GM12874 (cell line): Measurements from ENCODE around the gene CA5A.

ENCODE experiments used
- TF ChIP-seq, protein P1 (sequence below): IDR thresholded peaks from 2 replicates; pipeline ENCODE4 v1.5.1; 2011; ENCODE audit warnings: low read depth, mild to moderate bottlenecking, control low read depth, low read length, moderate library complexity; ENCODE audit not compliant: insufficient read depth

CA5A gene

DNA sequence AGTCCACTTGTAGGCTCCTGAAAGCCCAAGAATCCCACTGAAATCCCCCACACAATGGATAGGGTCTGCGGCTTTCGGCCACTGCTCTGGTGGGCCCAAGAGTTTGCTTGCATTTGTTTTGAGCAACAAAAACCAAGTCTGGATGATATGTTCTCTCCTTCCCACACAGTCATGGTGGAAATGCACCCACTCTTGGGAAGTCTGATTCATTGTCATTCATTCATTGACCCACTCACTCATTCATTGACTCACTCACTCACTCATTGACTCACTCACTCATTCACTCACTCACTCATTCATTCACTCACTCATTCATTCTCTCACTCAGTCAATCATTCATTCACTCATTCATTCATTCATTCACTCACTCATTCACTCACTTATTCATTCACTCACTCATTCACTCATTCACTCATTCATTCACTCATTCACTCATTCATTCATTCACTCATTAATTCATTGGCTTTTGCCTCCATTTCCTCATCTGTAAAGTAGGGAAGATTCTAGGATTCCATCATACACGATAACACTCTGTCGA is 2.2 kb upstream of the CA5A start:
- TF ChIP-seq, protein P1, sequence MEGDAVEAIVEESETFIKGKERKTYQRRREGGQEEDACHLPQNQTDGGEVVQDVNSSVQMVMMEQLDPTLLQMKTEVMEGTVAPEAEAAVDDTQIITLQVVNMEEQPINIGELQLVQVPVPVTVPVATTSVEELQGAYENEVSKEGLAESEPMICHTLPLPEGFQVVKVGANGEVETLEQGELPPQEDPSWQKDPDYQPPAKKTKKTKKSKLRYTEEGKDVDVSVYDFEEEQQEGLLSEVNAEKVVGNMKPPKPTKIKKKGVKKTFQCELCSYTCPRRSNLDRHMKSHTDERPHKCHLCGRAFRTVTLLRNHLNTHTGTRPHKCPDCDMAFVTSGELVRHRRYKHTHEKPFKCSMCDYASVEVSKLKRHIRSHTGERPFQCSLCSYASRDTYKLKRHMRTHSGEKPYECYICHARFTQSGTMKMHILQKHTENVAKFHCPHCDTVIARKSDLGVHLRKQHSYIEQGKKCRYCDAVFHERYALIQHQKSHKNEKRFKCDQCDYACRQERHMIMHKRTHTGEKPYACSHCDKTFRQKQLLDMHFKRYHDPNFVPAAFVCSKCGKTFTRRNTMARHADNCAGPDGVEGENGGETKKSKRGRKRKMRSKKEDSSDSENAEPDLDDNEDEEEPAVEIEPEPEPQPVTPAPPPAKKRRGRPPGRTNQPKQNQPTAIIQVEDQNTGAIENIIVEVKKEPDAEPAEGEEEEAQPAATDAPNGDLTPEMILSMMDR = no peak

- TF ChIP-seq, protein P1 = no peak
These were observed 3.2 kb downstream of the CA5A start for GRCh38 chr16:87933140-87933495.

DNA sequence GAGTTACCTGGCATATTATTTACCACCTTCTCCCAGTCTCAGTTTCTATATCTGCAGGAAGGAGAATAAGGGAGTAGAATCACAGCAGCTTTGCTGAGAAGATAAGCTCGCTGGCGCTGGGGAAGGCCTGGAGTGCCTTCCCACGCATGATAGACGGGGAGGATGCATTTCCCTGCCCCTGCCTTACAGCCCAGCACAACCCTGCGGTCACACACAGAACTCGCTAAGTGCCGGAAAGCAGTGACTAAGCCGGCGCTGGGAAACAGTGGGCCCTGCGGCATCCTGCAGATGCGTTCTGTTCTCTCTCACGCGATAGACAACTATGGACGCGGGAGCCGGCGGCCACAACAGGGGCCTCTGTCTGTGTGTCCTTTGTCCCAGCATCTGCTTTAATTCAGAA is 4.8 kb downstream of the CA5A start:
- TF ChIP-seq, protein P1 = no peak

DNA sequence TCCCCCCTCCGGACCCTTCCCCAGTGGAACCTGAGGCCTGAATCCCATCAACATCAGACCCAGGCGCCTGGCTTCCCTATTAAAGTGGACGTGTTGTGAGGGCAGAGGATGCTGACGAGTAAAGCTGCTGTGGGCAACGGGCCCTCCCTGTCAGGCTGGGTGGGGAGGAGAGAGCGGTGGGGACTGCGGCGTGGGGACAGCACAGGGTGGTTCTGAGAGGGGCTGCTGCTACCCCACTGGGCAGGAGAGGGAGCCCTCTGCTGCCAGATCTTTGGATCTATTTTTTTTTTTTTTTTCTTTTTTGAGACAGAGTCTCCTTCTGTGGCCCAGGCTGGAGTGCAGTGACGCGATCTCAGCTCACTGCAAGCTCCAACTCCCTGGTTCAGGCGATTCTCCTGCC is 5.9 kb downstream of the CA5A start:
- TF ChIP-seq, protein P1 = peak; percentile 23; the same call in 1 of the 2 replicates

DNA sequence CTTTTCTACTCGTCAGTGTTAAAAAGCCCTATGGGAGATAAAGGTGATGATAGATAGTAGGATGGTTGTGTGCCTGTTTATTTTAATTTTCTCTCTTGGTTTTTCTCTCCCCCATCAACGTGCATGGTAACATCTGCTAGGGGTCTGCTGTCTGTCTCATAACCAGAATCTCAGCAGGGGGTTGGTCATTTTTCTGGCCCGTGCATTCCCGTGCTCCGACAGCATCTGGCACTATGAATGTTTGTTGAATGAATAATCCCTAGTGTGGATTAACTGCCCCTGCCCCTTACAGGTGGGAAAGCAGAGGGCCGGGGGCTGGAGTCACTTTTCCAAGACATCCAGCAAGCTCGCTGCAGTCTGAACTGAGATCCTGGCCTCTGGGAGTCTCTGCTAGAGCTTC is 6.3 kb downstream of the CA5A start:
- TF ChIP-seq, protein P1 = no peak

DNA sequence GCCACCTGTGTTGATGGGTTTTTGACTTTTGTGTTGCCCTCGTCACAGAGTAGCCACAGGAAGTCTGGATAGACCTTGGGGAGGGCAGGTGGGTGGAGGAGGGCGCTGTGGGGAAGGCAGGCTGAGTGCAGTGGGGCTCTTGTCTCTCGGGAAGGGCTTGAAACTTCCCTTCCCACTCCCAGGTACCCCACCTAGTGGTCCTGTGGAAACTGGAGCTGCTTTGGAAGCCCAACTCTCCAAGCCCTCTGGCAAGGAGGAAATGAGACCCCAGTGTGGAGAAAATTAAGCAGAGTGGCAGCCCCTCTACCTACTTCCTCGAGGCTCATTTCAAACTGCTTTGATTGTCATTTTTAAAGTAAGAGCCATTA is 9.2 kb downstream of the CA5A start:
- TF ChIP-seq, protein P1 = no peak

GRCh38 chr16:87926246-87927194 is 9.8 kb downstream of the CA5A start:
- TF ChIP-seq, protein P1 = no peak
